Measurements from ENCODE around the gene EPS8L1. TPM values are rescaled to one million over a fixed set of nuclear protein-coding genes. Genes with fewer than 3 reads are reported as not detected.
"Not testable (repeated sequence)": the region's sequence is repeated elsewhere in the genome, so short reads cannot be mapped to it uniquely, and the experiment has no call there.

Gene EPS8L1
- polyA plus RNA-seq, 1 of the 3 experiments (the other 2 are of a cell fraction), result 12.9 TPM

DNA sequence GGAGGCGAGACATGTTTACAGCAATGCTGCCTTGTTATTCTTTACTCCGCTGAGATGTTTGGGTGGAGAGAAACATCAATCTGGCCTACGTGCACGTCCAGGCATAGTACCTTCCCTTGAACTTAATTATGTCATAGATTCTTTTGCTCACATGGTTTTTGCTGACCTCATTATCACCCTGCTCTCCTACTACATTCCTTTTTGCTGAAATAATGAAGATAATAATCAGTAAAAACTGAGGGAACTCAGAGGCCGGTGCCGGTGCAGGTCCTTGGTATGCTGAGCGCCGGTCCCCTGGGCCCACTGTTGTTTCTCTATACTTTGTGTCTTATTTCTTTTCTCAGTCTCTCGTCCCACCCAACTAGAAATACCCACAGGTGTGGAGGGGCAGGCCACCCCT lies 15.4 kb upstream of the EPS8L1 start:
- CTCF ChIA-PET, DNase-seq: not testable (repeated sequence)
- WGBS (ENCODE audit: low lambda C conversion rate), result 93% methylated on average over 9 of the region's 9 CpGs

DNA sequence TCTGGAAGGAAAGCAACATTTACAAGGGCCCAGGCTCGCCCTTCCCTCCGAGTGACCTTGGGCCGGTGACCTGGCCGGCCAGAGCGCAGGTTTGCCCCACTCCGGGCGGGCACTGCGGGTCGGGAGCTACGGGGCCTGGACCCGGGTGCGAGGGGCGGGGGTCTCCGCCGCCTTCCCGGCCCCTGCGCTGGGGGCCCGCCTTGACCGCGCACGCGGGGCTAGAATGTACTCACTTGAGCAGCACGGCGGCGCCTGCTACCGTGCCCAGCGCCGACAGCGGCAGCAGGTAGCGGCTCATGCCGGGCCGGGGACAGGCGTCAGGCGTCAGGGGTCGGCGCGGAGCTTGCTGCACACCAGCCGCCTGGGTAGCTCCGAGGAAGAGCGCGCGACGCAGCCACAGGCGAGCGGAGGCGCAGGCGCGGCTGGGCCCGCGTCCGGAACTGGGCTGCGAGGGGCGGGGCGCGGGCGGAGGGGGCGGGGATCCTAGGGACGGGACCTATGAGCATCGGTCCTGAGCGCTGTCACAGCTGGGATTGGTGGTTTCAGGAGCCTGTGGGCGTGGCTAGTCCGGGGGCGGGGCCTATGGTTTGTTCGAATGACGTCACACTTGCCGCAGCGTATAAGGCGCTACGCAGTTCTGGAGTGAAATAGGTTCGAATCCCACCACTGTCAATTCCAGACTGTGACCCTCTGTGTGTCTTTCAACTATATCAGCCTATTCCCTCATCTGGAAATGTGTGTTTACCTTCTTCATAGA lies 12.8 kb upstream of the EPS8L1 start, which contains the start of gene RDH13:
Gene RDH13 (minus strand): TSS at position 414 of the 757 bp plus-strand sequence. CDS start 116 bp downstream, at position 298.
- H3K4me1 ChIP-seq (ENCODE audit: control insufficient read depth in 1 of 2, insufficient read depth in 2 of 2, low read depth in 1 of 2, low read length in 1 of 2), result peaks cover 0 to 5% of the 10 kb centered on the region in 2 experiments; a peak in 1 of 4 replicates
- peaks cover 0 to 8% of the 10 kb centered on the region in 2 experiments for H3K36me3 ChIP-seq (replicated peaks in 1 of 2; ENCODE audit: control insufficient read depth in 1 of 2, insufficient read depth in 2 of 2, low read length in 1 of 2)
- H3K27me3 ChIP-seq (ENCODE audit: insufficient read depth), result peaks cover 7% of the 10 kb centered on the region; the same call in 1 of the 2 replicates
- TF ChIP-seq, protein P1, sequence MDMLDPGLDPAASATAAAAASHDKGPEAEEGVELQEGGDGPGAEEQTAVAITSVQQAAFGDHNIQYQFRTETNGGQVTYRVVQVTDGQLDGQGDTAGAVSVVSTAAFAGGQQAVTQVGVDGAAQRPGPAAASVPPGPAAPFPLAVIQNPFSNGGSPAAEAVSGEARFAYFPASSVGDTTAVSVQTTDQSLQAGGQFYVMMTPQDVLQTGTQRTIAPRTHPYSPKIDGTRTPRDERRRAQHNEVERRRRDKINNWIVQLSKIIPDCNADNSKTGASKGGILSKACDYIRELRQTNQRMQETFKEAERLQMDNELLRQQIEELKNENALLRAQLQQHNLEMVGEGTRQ (IDR thresholded peaks at IDR 0.05; ENCODE audit: borderline replicate concordance, low read depth, low read length), result no peak
- TF ChIP-seq GABPA (IDR thresholded peaks at IDR 0.05; ENCODE audit: low read depth) (peak; percentile 55; the same call in 1 of the 2 replicates), SIN3A (IDR thresholded peaks at IDR 0.05; ENCODE audit: borderline replicate concordance, low read depth, low read length) (no peak), RXRA (IDR thresholded peaks at IDR 0.05; ENCODE audit: borderline replicate concordance, low read depth) (no peak), RCOR1 (IDR thresholded peaks at IDR 0.05; ENCODE audit: low read length) (peak; percentile 90), FOSL2 (IDR thresholded peaks at IDR 0.05; ENCODE audit: borderline replicate concordance, low read depth) (no peak), RFX5 (IDR thresholded peaks at IDR 0.05; ENCODE audit: low read length) (0 out of 2 replicates have a peak, but pooled peaks have one; percentile 21), MXI1 (IDR thresholded peaks at IDR 0.05; ENCODE audit: low read depth, low read length) (peak; percentile 83; the same call in 1 of the 2 replicates), NRF1 (IDR thresholded peaks at IDR 0.05; ENCODE audit: low read depth, low read length) (peak; percentile 71), FOXJ3 (CRISPR knock-in tag; IDR thresholded peaks at IDR 0.05) (no peak)
- TF ChIP-seq, protein P2, sequence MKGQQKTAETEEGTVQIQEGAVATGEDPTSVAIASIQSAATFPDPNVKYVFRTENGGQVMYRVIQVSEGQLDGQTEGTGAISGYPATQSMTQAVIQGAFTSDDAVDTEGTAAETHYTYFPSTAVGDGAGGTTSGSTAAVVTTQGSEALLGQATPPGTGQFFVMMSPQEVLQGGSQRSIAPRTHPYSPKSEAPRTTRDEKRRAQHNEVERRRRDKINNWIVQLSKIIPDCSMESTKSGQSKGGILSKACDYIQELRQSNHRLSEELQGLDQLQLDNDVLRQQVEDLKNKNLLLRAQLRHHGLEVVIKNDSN (IDR thresholded peaks at IDR 0.05; ENCODE audit: borderline replicate concordance, low read depth), result no peak
- TF ChIP-seq, protein P3, sequence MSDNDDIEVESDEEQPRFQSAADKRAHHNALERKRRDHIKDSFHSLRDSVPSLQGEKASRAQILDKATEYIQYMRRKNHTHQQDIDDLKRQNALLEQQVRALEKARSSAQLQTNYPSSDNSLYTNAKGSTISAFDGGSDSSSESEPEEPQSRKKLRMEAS (IDR thresholded peaks at IDR 0.05; ENCODE audit: low read depth), result peak; percentile 31; the same call in 1 of the 2 replicates
- no peaks in the 10 kb centered on the region for H4K20me1 ChIP-seq (ENCODE audit: insufficient read depth)
- H3K4me3 ChIP-seq (ENCODE audit: low read depth in 2 of 2, low read length in 1 of 2), result peak within 1 kb of the TSS; percentile 68 to 83
- peak within 1 kb of the TSS; percentile 100 for H3K4me2 ChIP-seq
- ChIA-PET CTCF (interaction anchor here (2.1 kb wide), 1 partner anchor 25 kb away, joined by 8 read pairs; no protein-coding TSS in a partner anchor), POLR2A (no interaction called here)
- no peaks in the 10 kb centered on the region for H3K9me3 ChIP-seq
- H3K9me2 ChIP-seq, result no peaks in the 10 kb centered on the region
- H3K27ac ChIP-seq (ENCODE audit: low read depth in 2 of 2, low read length in 1 of 2), result no peak within 1 kb of the TSS
- DNase-seq, result peak; percentile 99
- H3F3A ChIP-seq (replicated peaks; ENCODE audit: insufficient read depth), result no peaks in the 10 kb centered on the region
- H2AFZ ChIP-seq (ENCODE audit: low read depth), result peak within 1 kb of the TSS; percentile 86; the same call in 1 of the 2 replicates
- H3K9ac ChIP-seq, result peak within 1 kb of the TSS; percentile 75
- peaks cover 20% of the 10 kb centered on the region; the same call in 1 of the 2 replicates for H3K79me2 ChIP-seq (ENCODE audit: insufficient read depth)
- under 1% methylated on average over 20 of the region's 70 CpGs for WGBS (ENCODE audit: low lambda C conversion rate)

More for the DNA sequence above, 15.4 kb upstream of the EPS8L1 start:
- H2AFZ ChIP-seq (ENCODE audit: low read depth); POLR2A ChIA-PET; H3K9ac ChIP-seq; H3K27me3 ChIP-seq (ENCODE audit: insufficient read depth); H3F3A ChIP-seq (replicated peaks; ENCODE audit: insufficient read depth); H3K4me3 ChIP-seq (ENCODE audit: low read depth in 2 of 2, low read length in 1 of 2); H3K9me3 ChIP-seq; H3K27ac ChIP-seq (ENCODE audit: low read depth in 2 of 2, low read length in 1 of 2); H3K9me2 ChIP-seq; H4K20me1 ChIP-seq (ENCODE audit: insufficient read depth); H3K4me1 ChIP-seq (ENCODE audit: control insufficient read depth in 1 of 2, insufficient read depth in 2 of 2, low read depth in 1 of 2, low read length in 1 of 2): not testable (repeated sequence)
- Histone ChIP-seq H3K79me2 (ENCODE audit: insufficient read depth) (peaks cover 20% of the 10 kb centered on the region; the same call in 1 of the 2 replicates), H3K36me3 (replicated peaks in 1 of 2; ENCODE audit: control insufficient read depth in 1 of 2, insufficient read depth in 2 of 2, low read length in 1 of 2) (peaks cover 4 to 26% of the 10 kb centered on the region in 2 experiments), H3K4me2 (peak overlapping the region; percentile 37; the same call in 1 of the 2 replicates)
